HepG2 (cell line): ENCODE data around the gene FUT4. TPM values are rescaled to one million over a fixed set of nuclear protein-coding genes. Genes with fewer than 3 reads are reported as not detected.
A peak's percentile ranks its signal among the peaks of the same experiment; 100 is the strongest.

Experiments used
- AHR ChIP-seq: IDR thresholded peaks from 2 replicates; pipeline ENCODE4 v1.6.1; 2018; ENCODE audit warnings: missing genetic modification reagents, missing compliant biosample characterization
- ARNTL ChIP-seq: sonication (generic); formaldehyde crosslinking; IDR thresholded peaks from 2 replicates; pipeline ENCODE4 v1.4.0; 2020; ENCODE audit warnings: mild to moderate bottlenecking, missing genetic modification reagents
- DMAP1 ChIP-seq: IDR thresholded peaks from 2 replicates; pipeline ENCODE4 v1.6.1; 2016
- ERF ChIP-seq: IDR thresholded peaks from 2 replicates; pipeline ENCODE4 v1.6.1; 2018; ENCODE audit warnings: missing biosample characterization, missing genetic modification reagents
- KDM2A ChIP-seq: sonication (generic); formaldehyde crosslinking; IDR thresholded peaks from 2 replicates; pipeline ENCODE4 v1.4.0; 2020; ENCODE audit warnings: low read depth, missing genetic modification reagents, borderline replicate concordance
- MTF2 ChIP-seq: sonication (generic); formaldehyde crosslinking; IDR thresholded peaks from 2 replicates; pipeline ENCODE4 v1.5.0; 2020; ENCODE audit warnings: missing genetic modification reagents, borderline replicate concordance
- SAFB2 ChIP-seq: sonication (generic); formaldehyde crosslinking; IDR thresholded peaks from 2 replicates; pipeline ENCODE4 v1.5.1; 2020; ENCODE audit warnings: missing genetic modification reagents, low read depth, mild to moderate bottlenecking, borderline replicate concordance
- TGIF2 ChIP-seq: IDR thresholded peaks from 2 replicates; pipeline ENCODE4 v1.6.1; 2016; ENCODE audit warnings: control low read depth, missing compliant biosample characterization
- THAP11 ChIP-seq: IDR thresholded peaks from 2 replicates; pipeline ENCODE4 v1.6.1; 2016; ENCODE audit warnings: missing biosample characterization, missing genetic modification reagents
- ZNF234 ChIP-seq: sonication (generic); formaldehyde crosslinking; conservative IDR thresholded peaks from 2 replicates; pipeline ENCODE4 v1.5.1; 2020; ENCODE audit warnings: mild to moderate bottlenecking, missing genetic modification reagents
- ZNF235 ChIP-seq: sonication (generic); formaldehyde crosslinking; IDR thresholded peaks from 2 replicates; pipeline ENCODE4 v1.8.1; 2023; ENCODE audit warnings: mild to moderate bottlenecking, missing genetic modification reagents, borderline replicate concordance
- ZSCAN29 ChIP-seq: sonication (generic); formaldehyde crosslinking; conservative IDR thresholded peaks from 2 replicates; pipeline ENCODE4 v1.4.0; 2020; ENCODE audit warnings: mild to moderate bottlenecking, missing genetic modification reagents
- polyA plus RNA-seq, 8 experiments: library from polyadenylated mRNA; depleted of rRNA in 3 of 8; stranded (reverse) in 7 of 8; unstranded in 1 of 8; fragments of >200 nt; fragmentation: Illumina TruSeq in 4 of 8; extraction: Trizol in 4 of 8; gene quantifications; 2 replicates each; pipeline versions ENCODE4 v1.2.1 to v1.2.3, GENCODE V29; 2011 to 2016; ENCODE audit warnings: low read depth in 4 of 8, missing spikeins in 1 of 8, mixed read lengths in 1 of 8; ENCODE audit not compliant: insufficient read depth in 1 of 8
- total RNA-seq, 5 experiments: library from RNA; depleted of rRNA; stranded (reverse); fragments of >200 nt; fragmentation: Illumina TruSeq; extraction: Trizol; gene quantifications; 2 replicates each; pipeline ENCODE4 v1.2.3, GENCODE V29; 2016; ENCODE audit warnings: low read depth in 1 of 5
- TF ChIP-seq, protein P1 (sequence below): sonication (generic); formaldehyde crosslinking; IDR thresholded peaks from 2 replicates; pipeline ENCODE4 v1.8.0; 2022; ENCODE audit warnings: mild to moderate bottlenecking, missing genetic modification reagents; ENCODE audit not compliant: insufficient replicate concordance
- TF ChIP-seq, protein P2 (sequence below): sonication (generic); formaldehyde crosslinking; IDR thresholded peaks from 2 replicates; pipeline ENCODE4 v1.8.1; 2023; ENCODE audit warnings: missing genetic modification reagents, mild to moderate bottlenecking, borderline replicate concordance
- TF ChIP-seq, protein P3 (sequence below): sonication (generic); formaldehyde crosslinking; IDR thresholded peaks from 2 replicates; pipeline ENCODE4 v1.4.0; 2020; ENCODE audit warnings: missing genetic modification reagents; ENCODE audit errors: not compliant biosample characterization
- TF ChIP-seq, protein P4 (sequence below), 2 experiments: sonication (generic) in 1 of 2; formaldehyde crosslinking in 1 of 2; IDR thresholded peaks; 2 replicates each; pipeline versions ENCODE4 v1.4.0 to v1.6.1; 2018 to 2020; ENCODE audit warnings: missing genetic modification reagents in 2 of 2, borderline replicate concordance in 1 of 2, low read depth in 1 of 2, mild to moderate bottlenecking in 1 of 2, missing biosample characterization in 1 of 2
- TF ChIP-seq, protein P5 (sequence below): IDR thresholded peaks from 2 replicates; pipeline ENCODE4 v1.6.1; 2016; ENCODE audit warnings: missing compliant biosample characterization, missing genetic modification reagents, borderline replicate concordance
- TF ChIP-seq, protein P6 (sequence below): sonication (generic); formaldehyde crosslinking; IDR thresholded peaks from 2 replicates; pipeline ENCODE4 v1.5.1; 2020; ENCODE audit warnings: mild to moderate bottlenecking, moderate library complexity, missing genetic modification reagents
- TF ChIP-seq, protein P7 (sequence below): sonication (generic); formaldehyde crosslinking; IDR thresholded peaks from 2 replicates; pipeline ENCODE4 v1.8.0; 2023; ENCODE audit warnings: mild to moderate bottlenecking, missing genetic modification reagents

The FUT4 gene
- total and polyA plus RNA-seq, 2 of the 13 experiments (the other 11 are each of a cell fraction or from before 2014, with no cell fraction given): 0.28 to 0.60 TPM

DNA sequence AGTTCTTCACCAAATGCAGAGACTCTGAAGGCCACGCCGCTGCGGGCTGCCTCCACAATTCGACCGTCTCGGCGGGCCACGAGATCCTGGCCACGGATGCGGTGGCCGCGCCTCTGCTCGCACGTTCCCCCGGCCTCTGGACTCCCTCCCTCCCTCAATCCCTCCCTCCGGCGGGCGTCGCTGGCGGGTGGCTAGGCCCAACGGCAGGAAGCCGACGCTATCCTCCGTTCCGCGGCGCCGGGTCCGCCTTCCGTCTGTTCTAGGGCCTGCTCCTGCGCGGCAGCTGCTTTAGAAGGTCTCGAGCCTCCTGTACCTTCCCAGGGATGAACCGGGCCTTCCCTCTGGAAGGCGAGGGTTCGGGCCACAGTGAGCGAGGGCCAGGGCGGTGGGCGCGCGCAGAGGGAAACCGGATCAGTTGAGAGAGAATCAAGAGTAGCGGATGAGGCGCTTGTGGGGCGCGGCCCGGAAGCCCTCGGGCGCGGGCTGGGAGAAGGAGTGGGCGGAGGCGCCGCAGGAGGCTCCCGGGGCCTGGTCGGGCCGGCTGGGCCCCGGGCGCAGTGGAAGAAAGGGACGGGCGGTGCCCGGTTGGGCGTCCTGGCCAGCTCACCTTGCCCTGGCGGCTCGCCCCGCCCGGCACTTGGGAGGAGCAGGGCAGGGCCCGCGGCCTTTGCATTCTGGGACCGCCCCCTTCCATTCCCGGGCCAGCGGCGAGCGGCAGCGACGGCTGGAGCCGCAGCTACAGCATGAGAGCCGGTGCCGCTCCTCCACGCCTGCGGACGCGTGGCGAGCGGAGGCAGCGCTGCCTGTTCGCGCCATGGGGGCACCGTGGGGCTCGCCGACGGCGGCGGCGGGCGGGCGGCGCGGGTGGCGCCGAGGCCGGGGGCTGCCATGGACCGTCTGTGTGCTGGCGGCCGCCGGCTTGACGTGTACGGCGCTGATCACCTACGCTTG lies at the start of gene FUT4 (continued):
- 0 out of 2 replicates have a peak, but pooled peaks have one; percentile 67 for TF ChIP-seq KDM2A (CRISPR knock-in tag)
- TF ChIP-seq SAFB2 (CRISPR knock-in tag): 0 out of 2 replicates have a peak, but pooled peaks have one; percentile 21
- TF ChIP-seq, protein P1, sequence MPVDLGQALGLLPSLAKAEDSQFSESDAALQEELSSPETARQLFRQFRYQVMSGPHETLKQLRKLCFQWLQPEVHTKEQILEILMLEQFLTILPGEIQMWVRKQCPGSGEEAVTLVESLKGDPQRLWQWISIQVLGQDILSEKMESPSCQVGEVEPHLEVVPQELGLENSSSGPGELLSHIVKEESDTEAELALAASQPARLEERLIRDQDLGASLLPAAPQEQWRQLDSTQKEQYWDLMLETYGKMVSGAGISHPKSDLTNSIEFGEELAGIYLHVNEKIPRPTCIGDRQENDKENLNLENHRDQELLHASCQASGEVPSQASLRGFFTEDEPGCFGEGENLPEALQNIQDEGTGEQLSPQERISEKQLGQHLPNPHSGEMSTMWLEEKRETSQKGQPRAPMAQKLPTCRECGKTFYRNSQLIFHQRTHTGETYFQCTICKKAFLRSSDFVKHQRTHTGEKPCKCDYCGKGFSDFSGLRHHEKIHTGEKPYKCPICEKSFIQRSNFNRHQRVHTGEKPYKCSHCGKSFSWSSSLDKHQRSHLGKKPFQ: peak; percentile 43
- no peak for TF ChIP-seq TGIF2 (CRISPR knock-in tag)
- TF ChIP-seq ZSCAN29: no peak
- no peak for TF ChIP-seq ERF (CRISPR knock-in tag)
- TF ChIP-seq ZNF235 (CRISPR knock-in tag): no peak
- TF ChIP-seq ZNF234 (CRISPR knock-in tag): no peak; the same call in 1 of the 2 replicates
- peak; percentile 28; the same call in 1 of the 2 replicates for TF ChIP-seq THAP11 (CRISPR knock-in tag)
- peak; percentile 87; the same call in 1 of the 2 replicates for TF ChIP-seq MTF2
- TF ChIP-seq, protein P2, sequence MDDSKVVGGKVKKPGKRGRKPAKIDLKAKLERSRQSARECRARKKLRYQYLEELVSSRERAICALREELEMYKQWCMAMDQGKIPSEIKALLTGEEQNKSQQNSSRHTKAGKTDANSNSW: no peak
- TF ChIP-seq, protein P3, sequence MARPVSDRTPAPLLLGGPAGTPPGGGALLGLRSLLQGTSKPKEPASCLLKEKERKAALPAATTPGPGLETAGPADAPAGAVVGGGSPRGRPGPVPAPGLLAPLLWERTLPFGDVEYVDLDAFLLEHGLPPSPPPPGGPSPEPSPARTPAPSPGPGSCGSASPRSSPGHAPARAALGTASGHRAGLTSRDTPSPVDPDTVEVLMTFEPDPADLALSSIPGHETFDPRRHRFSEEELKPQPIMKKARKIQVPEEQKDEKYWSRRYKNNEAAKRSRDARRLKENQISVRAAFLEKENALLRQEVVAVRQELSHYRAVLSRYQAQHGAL (CRISPR knock-in tag): no peak
- TF ChIP-seq AHR (CRISPR knock-in tag): no peak
- TF ChIP-seq, protein P4, sequence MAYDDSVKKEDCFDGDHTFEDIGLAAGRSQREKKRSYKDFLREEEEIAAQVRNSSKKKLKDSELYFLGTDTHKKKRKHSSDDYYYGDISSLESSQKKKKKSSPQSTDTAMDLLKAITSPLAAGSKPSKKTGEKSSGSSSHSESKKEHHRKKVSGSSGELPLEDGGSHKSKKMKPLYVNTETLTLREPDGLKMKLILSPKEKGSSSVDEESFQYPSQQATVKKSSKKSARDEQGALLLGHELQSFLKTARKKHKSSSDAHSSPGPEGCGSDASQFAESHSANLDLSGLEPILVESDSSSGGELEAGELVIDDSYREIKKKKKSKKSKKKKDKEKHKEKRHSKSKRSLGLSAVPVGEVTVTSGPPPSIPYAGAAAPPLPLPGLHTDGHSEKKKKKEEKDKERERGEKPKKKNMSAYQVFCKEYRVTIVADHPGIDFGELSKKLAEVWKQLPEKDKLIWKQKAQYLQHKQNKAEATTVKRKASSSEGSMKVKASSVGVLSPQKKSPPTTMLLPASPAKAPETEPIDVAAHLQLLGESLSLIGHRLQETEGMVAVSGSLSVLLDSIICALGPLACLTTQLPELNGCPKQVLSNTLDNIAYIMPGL (CRISPR knock-in tag; IDR thresholded peaks at IDR 0.05; ENCODE audit: borderline replicate concordance in 1 of 2, low read depth in 1 of 2): peak; percentile 49 to 60; a peak in 1 of 4 replicates
- TF ChIP-seq, protein P5, sequence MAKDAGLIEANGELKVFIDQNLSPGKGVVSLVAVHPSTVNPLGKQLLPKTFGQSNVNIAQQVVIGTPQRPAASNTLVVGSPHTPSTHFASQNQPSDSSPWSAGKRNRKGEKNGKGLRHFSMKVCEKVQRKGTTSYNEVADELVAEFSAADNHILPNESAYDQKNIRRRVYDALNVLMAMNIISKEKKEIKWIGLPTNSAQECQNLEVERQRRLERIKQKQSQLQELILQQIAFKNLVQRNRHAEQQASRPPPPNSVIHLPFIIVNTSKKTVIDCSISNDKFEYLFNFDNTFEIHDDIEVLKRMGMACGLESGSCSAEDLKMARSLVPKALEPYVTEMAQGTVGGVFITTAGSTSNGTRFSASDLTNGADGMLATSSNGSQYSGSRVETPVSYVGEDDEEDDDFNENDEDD: peak; percentile 78
- TF ChIP-seq, protein P6, sequence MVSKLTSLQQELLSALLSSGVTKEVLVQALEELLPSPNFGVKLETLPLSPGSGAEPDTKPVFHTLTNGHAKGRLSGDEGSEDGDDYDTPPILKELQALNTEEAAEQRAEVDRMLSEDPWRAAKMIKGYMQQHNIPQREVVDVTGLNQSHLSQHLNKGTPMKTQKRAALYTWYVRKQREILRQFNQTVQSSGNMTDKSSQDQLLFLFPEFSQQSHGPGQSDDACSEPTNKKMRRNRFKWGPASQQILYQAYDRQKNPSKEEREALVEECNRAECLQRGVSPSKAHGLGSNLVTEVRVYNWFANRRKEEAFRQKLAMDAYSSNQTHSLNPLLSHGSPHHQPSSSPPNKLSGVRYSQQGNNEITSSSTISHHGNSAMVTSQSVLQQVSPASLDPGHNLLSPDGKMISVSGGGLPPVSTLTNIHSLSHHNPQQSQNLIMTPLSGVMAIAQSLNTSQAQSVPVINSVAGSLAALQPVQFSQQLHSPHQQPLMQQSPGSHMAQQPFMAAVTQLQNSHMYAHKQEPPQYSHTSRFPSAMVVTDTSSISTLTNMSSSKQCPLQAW: peak; percentile 35; the same call in 1 of the 2 replicates
- TF ChIP-seq, protein P7, sequence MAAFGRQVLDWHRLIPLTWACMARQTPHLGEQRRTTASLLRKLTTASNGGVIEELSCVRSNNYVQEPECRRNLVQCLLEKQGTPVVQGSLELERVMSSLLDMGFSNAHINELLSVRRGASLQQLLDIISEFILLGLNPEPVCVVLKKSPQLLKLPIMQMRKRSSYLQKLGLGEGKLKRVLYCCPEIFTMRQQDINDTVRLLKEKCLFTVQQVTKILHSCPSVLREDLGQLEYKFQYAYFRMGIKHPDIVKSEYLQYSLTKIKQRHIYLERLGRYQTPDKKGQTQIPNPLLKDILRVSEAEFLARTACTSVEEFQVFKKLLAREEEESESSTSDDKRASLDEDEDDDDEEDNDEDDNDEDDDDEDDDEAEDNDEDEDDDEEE (CRISPR knock-in tag): 0 out of 2 replicates have a peak, but pooled peaks have one; percentile 35
- TF ChIP-seq ARNTL (CRISPR knock-in tag): no peak
- peak; percentile 54; the same call in 1 of the 2 replicates for TF ChIP-seq DMAP1 (CRISPR knock-in tag)
